PFSK-1 (cell line): ENCODE data around the gene TMEM248.

ENCODE experiments used
- FOXP2 ChIP-seq: optimal IDR thresholded peaks from 2 replicates; pipeline ENCODE3; 2011; ENCODE audit warnings: borderline replicate concordance, control low read depth, inconsistent platforms; ENCODE audit not compliant: insufficient read depth; ENCODE audit errors: extremely low read length, extremely low read depth
- POLR2AphosphoS5 ChIP-seq: IDR thresholded peaks from 2 replicates; pipeline ENCODE4 v1.6.1; 2012; ENCODE audit warnings: low read depth, mild to moderate bottlenecking, control low read depth, low read length, moderate library complexity
- REST ChIP-seq, 2 experiments: IDR thresholded peaks; 2 replicates each; pipeline versions ENCODE4 v1.6.1 to v1.8.0; 2011 to 2012; ENCODE audit warnings: low read depth in 2 of 2, low read length in 2 of 2, control low read depth in 1 of 2, inconsistent platforms in 1 of 2, mild to moderate bottlenecking in 1 of 2, moderate library complexity in 1 of 2; ENCODE audit not compliant: insufficient read depth in 1 of 2
- SIN3A ChIP-seq: IDR thresholded peaks from 2 replicates; pipeline ENCODE4 v1.6.1; 2012; ENCODE audit warnings: mild to moderate bottlenecking, low read length, moderate library complexity, borderline replicate concordance; ENCODE audit not compliant: insufficient read depth
- TAF1 ChIP-seq: IDR thresholded peaks from 2 replicates; pipeline ENCODE4 v1.6.1; 2012; ENCODE audit warnings: low read length, control low read depth, borderline replicate concordance; ENCODE audit not compliant: insufficient read depth

- TF ChIP-seq SIN3A (no peak), POLR2AphosphoS5 (no peak), REST (IDR thresholded peaks at IDR 0.05; ENCODE audit: insufficient read depth in 1 of 2, low read depth in 2 of 2, low read length in 2 of 2) (no peak), FOXP2 (no peak), TAF1 (no peak)
Observed at GRCh38 chr7:66919304-66919703, 1.7 kb upstream of the TMEM248 start.
